ENCODE data around the gene ADGRD1.
A peak's percentile ranks its signal among the peaks of the same experiment; 100 is the strongest.
"Not testable (repeated sequence)": the region's sequence is repeated elsewhere in the genome, so short reads cannot be mapped to it uniquely, and the experiment has no call there.

Gene ADGRD1

DNA sequence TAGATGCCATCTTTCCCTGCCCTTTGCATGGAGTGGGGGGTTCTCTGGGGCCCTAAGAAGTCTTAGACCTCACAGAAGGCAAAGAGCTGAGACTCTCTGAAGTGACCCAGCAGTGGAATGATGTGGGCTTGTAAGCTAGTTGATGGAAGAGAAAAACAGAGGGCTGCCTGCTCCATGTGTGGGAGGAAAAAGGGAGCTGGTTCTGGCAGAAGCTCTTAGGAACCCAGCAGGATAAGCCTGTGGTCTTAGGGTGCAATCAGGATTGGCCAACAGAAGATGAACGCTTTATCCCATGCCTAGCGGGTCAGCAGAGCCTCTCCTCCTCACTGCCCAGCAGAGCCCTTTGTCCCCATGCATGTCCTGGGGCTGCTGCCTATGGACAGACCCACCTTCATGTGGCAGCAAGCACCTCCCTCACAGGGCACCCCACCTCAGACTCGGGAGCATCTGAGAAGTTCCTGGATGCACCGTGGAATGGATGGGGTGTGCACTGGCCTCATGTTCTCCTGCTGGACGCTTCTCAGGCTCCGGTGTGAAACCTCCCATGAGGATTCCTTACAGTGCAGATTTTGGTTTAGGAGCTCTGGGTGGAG lies 152.7 kb downstream of the ADGRD1 start:
- no peak for DNase-seq

DNA sequence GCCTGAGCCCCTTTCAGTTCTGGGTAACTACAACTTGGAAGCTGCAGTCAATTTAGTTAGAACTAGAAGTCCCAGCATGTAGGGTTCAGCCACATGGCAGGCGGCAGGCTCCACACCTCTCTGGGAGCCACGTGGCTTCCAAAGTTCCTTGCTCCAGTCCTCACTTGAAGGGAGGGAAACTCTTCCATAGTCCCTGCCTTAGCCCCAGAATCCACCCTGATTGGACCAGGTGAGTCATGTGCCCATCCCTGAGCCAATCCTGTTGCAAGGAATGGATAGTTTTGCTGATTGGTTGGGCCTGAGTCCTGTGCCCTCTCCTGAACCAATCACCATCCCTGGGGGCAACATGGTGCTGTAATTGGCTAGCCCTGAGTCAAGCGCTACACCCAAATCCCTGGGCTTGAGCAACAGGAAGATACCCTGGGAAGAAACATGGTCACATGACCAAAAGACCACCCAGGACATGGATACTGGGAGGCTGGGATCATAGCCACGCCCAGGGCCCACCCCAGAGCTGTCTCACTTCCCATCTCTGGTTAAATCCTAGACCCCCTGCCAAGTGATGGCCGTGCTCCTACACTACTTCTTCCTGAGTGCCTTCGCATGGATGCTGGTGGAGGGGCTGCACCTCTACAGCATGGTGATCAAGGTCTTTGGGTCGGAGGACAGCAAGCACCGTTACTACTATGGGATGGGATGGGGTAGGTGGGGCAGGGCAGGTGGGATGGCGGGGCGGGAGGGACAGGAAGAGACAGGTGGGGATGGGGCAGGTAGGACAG lies 154.7 kb downstream of the ADGRD1 start:
- DNase-seq: no peak

DNA sequence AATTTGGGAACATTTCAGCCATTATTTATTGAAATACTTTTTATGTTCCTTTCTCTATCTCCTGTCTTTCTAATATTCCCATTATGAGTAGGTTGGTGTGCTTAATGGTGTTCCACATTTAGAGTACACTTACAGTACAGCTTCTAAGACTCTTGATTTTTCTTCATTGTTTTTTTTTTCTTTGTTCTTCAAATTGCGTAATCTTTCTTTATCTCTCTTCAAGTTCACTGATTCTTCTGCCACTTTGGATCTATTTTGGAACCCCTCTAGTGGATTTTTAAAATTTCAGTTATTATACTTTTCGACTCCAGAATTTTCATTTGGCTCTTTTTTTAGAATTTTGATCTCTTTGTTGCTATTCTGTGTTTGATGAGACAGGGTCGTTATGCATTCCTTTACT lies 157.7 kb downstream of the ADGRD1 start:
- no peak for DNase-seq

GRCh38 chr12:131112021-131112420 lies 158.3 kb downstream of the ADGRD1 start:
- no peak for DNase-seq

- no peak for DNase-seq
Observed at GRCh38 chr12:131112700-131113290, 159.1 kb downstream of the ADGRD1 start.

GRCh38 chr12:131113568-131114270 lies 160.0 kb downstream of the ADGRD1 start:
- DNase-seq: no peak

DNA sequence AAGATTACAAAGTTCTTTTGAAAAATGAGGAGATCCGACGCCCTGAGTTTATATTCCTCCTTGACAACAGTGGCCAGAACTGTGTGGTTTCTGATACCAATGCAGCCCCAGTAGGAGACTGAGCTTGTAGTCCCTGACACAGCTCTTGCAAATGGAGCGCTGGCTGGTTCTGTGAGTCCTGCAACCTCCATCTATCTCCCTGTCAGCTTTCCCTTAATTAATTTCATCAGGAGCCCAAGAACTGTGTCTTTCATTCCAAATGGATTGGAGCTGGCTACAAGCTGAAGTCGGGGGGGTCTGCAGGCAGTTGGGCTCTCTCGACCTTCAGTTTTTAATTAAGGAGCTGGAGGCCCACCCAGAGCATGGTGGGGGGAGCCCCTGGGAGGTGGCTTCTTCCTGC lies 160.6 kb downstream of the ADGRD1 start:
- DNase-seq: no peak

- no peak for DNase-seq
Observed at GRCh38 chr12:131114942-131115584, 161.4 kb downstream of the ADGRD1 start.

DNA sequence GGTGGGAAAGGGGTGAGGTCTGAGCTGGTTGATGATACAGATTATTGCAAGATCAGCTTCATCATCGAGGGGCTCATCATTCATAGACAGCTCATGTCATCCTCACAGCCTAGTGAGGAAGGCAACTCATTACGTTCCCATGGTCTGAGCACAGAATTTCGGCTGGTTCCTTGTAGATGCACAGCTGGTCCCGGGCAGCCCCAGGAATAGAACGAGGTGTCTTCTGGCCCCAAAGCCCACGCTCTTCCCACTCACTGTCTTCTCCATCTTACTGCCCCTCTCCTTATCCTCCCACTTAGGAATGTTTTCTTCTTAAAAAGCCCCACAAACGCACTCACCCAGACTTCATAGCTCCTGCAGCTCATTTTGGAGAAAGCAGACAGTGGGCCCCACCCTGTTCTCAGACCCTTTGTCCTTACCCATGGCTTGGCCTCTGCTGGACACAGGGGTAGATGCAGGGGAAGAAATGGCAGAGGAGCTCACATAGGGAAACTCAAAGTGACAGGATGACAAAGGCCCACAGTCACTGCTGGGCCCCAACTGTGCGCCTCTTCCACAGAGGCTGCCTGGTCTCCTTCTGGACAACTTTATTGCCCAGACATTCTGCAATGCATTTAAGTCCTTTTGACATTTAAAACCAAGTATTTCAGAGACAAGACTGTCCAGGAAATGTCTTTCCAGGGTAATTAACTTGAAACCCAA lies 162.2 kb downstream of the ADGRD1 start:
- no peak for DNase-seq

DNA sequence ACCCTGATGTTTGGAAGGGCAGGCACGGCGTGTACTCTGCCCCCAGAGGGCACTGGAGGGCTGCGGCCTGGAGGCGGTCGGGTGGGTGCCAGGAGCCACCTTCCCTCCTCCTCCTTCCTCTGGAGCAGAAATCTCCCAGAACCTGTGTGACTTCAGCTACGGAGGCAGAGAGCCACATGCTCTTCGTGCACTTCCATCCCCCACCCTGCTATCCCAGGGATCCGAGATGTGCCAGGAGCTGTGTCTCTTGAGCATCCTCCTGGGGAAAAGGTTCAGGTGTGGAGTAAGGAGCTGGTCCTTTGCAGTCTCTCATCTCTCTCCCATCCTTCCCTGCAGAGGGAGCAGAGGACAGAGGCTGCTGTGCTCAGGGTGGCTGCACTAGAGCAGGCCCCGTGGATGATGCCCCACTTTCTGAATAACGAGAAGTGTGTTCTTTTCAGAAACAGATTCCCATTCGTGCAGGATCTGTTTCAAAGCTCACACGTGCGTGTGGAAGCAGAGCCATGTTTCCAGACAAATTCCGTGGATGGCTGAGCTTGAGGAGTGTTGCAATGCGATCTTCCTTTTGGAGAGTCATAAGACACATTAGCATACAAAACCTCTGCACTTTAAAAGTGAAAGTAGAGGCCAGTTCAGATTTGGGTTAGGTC lies 162.9 kb downstream of the ADGRD1 start:
- DNase-seq: peak in 1 of 14 donors; percentile 6

DNA sequence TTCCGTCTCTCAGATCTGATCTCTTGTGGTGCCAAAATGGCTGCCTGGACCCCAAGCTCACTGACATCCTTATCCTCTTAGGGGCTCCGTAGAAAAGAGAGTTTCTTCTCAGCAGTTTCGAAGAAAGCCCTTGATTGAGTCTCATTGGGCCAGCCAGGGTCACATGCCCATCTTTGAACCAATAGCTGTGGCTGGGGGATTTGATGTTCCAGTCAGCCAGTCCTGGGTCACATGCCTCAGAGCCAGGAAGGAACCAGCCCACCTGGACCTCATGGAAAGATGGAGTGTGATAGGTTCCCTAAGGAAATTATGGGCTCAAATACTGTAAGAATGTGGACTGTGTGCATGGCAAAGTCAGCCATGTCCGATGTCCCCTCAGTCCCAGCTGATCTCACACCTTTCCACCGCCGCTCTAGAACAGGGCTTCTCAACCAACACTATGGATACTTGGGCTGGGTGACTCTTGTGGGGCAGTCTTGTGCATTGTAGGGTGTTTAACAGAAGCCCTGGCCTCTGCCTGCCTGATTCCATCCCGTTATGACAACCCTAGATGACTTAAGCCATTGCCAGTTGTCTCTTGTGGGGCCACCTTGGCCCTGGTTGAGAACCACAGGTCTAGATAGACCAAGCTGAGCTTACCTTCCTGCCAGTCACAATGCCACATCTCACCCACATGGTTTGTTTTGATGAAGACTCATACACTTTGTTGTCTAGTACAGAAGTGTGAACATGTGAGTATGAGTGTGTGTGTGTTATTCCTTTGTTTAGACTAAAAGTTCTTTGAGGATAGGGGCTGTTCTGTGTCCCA lies 163.9 kb downstream of the ADGRD1 start:
- DNase-seq: no peak

DNA sequence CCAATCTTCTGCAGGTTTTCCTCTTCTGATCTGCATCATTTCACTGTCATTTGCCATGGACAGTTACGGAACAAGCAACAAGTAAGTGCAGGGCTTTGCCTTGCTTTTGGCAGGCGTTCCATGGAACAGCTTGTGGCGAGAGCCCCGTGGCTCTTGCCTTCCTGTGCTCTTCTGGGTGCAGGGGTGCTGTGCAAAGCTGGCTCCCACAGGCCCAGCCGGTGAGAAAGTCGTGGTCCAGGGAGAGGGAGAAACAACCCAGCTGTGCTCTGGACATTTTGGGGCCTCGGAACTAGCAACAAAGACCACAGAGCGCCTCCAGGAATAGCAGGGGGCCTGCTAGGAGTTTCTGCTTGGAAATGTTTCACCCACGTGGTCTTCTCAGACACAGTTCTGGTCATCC lies 164.7 kb downstream of the ADGRD1 start:
- DNase-seq: no peak

GRCh38 chr12:131119345-131119744 lies 165.6 kb downstream of the ADGRD1 start:
- DNase-seq: not testable (repeated sequence)

- DNase-seq: no peak
Observed at GRCh38 chr12:131119936-131120335, 166.2 kb downstream of the ADGRD1 start.

GRCh38 chr12:131120831-131121271 lies 167.1 kb downstream of the ADGRD1 start:
- DNase-seq: no peak

DNA sequence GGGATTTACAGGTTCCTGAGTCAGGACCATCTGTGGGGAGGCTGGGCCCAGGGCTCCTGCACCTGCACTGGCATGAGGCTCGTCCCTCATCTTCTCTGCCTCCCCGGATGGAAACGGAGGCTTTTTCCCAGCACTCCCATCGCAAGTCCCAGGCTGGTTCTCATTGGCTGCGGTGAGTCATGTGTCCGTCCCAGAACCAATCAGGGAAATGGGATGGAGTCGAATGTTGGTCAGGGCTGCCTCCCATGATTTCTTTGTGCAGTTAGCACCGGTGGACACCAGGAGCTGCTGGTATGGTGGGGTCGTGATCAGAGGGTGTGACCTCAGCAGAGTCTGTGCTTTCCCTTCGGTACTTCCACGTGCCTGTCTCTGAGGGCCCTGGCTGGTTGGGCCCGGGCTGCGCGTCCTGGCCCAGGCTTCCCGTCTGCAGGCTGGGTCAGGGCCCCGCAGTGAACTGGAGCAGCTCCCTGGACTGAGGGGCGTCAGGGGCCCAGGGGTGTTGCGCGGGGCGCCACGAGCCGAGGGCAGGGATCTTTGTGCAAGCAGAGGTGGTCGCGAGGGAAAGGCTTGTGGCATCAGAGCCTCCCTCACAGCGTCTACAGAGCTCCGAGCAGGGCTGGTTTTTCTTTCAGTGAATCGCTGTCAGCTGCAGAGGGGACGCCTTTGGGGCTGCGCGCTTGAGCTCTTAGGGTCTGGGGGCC lies 168.1 kb downstream of the ADGRD1 start:
- DNase-seq: no peak

DNA sequence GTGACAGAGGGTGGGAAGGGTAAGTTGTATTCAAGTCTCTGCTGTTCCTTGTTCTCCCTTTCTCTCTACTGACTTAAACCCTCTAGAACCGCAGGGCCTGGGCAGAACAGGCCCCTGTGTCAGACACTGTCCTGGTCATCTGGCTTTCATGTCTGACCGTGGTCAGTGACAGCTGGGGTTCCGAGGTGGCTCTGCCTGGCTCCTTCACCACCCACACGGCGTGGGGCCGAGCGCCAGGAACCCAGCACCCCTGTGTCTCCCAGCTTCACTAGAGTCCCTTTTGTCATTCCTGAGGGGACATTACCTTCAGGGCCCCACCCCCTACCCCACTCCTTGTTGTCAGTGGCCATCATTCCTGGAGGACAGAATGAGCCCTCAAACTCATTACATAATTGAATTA lies 168.9 kb downstream of the ADGRD1 start:
- DNase-seq: no peak

- no peak for DNase-seq
Observed at GRCh38 chr12:131123817-131124216, 170.1 kb downstream of the ADGRD1 start.

DNA sequence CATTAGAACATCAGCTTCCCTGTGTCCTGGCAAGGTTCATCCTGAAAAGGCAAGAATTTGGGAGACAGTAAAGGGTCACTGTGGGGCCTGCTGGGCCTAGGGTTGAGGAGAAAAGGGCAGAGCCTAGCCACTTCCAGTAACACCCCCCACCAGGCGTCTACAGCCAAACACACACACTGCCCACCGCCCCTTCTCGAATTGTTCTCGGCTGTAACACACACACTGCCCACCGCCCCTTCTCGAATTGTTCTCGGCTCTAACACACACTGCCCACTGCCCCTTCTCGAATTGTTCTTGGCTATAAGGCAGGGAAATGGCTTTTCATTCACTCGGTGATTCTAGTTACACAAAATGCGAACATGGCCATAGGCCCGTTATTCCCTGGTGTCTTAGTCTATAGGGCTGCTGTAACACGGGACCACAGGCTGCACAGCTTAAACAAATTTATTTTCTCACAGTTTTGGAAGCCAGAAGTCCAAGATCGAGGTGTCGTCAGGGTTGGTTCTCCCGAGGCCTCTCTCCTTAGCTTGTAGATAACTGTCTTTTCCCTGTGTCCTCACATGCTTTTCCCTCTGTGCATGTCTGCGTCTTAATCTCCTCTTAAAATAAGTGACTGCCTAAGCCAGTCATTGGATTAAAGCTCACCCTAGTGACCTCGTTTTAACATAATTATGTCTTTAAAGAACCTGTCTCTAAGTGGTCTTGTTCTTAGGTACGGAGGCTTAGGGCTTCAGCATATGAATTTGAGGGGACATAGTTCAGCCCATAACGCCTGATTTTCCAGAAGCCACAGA lies 171.0 kb downstream of the ADGRD1 start:
- DNase-seq: no peak

All from C1 segment of cervical spinal cord (tissue), 14 donors.